Activated CD4-positive, alpha-beta T cell treated with anti-CD3 and anti-CD28 coated beads, Interleukin-2, amount 10 ng/mL, durations not matched to agents 7 days and 5 days (primary cell): ENCODE results near the gene CDHR4. TPM values are rescaled to one million over a fixed set of nuclear protein-coding genes. Genes with fewer than 3 reads are reported as not detected.
"Not testable (repeated sequence)": the region's sequence is repeated elsewhere in the genome, so short reads cannot be mapped to it uniquely, and the experiment has no call there.

Experiments
- CTCF ChIA-PET: fragments of 350-600 bp; sonication (Branson Sonifier 250); formaldehyde crosslinking; loops from one replicate; lab custom pipeline; 2021; ENCODE audit warnings: antibody characterized with exemption; lab: Charles Lee
- POLR2A ChIA-PET: fragments of 350-600 bp; sonication (Branson Sonifier 250); formaldehyde crosslinking; loops from one replicate; lab custom pipeline; 2021; ENCODE audit warnings: antibody characterized with exemption; lab: Charles Lee
- DNase-seq: peaks from one replicate; pipeline ENCODE4 v3.0.0-alpha.2; 2020
- H3K27ac Mint-ChIP-seq: one replicate; pipeline ENCODE4 v1.8.0; 2021; ENCODE audit warnings: mild to moderate bottlenecking, moderate library complexity, mixed read lengths
- H3K27me3 Mint-ChIP-seq: one replicate; pipeline ENCODE4 v1.8.0; 2021; ENCODE audit warnings: mixed read lengths
- H3K36me3 Mint-ChIP-seq: one replicate; pipeline ENCODE4 v1.8.0; 2021; ENCODE audit warnings: low read depth, mixed read lengths
- H3K4me1 Mint-ChIP-seq: one replicate; pipeline ENCODE4 v1.8.0; 2021; ENCODE audit warnings: mixed read lengths
- H3K4me3 Mint-ChIP-seq: one replicate; pipeline ENCODE4 v1.8.0; 2021; ENCODE audit warnings: mild to moderate bottlenecking, moderate library complexity, mixed read lengths
- H3K9me3 Mint-ChIP-seq: one replicate; pipeline ENCODE4 v1.8.0; 2021; ENCODE audit warnings: mixed read lengths
- total RNA-seq, 2 experiments: library from RNA; stranded (reverse); gene quantifications; one replicate each; pipeline ENCODE4 v1.2.3, GENCODE V29; 2021

Gene CDHR4
- total RNA-seq, 2 experiments from 2014 or later, result 0.08 TPM; not detected in 1

GRCh38 chr3:49771340-49771938, 28.2 kb downstream of the CDHR4 start:
- peaks cover 13% of the 10 kb centered on the region for H3K36me3 Mint-ChIP-seq
- H3K9me3 Mint-ChIP-seq, result no peaks in the 10 kb centered on the region
- H3K27me3 Mint-ChIP-seq, result no peaks in the 10 kb centered on the region
- POLR2A ChIA-PET, result no interaction called here
- no peak for DNase-seq
- CTCF ChIA-PET, result interaction anchor here (0.5 to 1.2 kb wide), 4 partner anchors 41 to 1054 kb away, joined by 3 to 5 read pairs (median 4); no protein-coding TSS in a partner anchor
- H3K4me3 Mint-ChIP-seq, result no peak overlapping the region
- H3K4me1 Mint-ChIP-seq, result peaks cover 8% of the 10 kb centered on the region
- H3K27ac Mint-ChIP-seq, result no peak overlapping the region

DNA sequence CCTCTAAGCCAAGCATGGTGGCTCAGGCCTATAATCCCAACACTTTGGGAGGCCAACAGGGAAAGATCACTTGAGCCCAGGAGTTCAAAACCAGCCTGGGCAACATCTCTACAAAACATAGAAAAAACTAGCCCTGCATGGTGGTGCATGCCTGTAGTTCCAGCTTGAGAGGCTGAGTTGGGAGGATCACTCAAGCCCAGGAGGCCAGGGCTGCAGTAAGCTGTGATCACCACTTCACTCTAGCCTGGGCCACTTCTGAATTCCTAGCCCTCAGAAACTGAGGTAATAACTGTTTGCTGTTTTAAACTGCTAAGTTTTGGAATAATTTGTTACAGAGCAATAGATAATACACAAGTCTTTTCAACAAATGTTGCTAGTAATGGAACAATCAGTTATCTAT, 29.7 kb downstream of the CDHR4 start:
- ChIA-PET CTCF (interaction anchor here (1.2 kb wide), 1 partner anchor 42 kb away, joined by 4 read pairs; no protein-coding TSS in a partner anchor), POLR2A (no interaction called here)
- Mint-ChIP-seq H3K27me3 (no peaks in the 10 kb centered on the region), H3K4me1 (peaks cover 10% of the 10 kb centered on the region), H3K4me3 (no peak overlapping the region), H3K27ac (no peak overlapping the region), H3K36me3 (peaks cover 13% of the 10 kb centered on the region), H3K9me3 (no peaks in the 10 kb centered on the region)
- DNase-seq, result no peak

DNA sequence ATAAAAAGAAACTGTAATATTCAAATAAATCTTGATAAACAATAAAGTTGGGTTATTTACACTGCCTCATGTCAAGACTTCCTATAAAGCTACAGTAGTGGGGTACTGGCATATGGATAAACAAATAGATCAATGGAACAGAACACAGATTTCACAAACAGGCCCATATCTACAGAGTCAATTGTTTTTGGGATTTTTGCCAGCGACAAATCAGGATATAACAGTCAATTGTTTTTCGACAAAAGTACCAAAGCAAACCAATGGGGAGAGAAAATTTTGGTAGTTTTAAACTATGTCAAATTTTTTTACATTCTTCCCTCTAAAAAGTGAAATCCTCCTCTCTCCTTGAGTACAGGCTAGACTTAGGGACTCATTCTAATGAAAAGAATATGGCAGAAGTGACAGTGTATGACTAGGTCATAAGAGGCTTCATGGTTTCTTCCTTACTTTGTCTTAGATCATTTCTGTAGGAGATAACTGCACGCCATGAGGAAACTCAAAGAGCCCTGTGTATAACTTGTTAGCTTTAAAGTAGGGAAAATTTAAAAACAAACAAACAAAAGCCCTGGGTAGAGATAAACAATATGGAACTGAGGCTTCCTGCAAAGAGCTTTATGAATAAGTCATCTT, 30.3 kb downstream of the CDHR4 start:
- Mint-ChIP-seq H3K27me3 (no peaks in the 10 kb centered on the region), H3K4me3 (no peak overlapping the region), H3K9me3 (no peaks in the 10 kb centered on the region), H3K36me3 (peaks cover 13% of the 10 kb centered on the region), H3K4me1 (peaks cover 10% of the 10 kb centered on the region), H3K27ac (no peak overlapping the region)
- ChIA-PET CTCF (no interaction called here), POLR2A (no interaction called here)
- DNase-seq, result no peak

DNA sequence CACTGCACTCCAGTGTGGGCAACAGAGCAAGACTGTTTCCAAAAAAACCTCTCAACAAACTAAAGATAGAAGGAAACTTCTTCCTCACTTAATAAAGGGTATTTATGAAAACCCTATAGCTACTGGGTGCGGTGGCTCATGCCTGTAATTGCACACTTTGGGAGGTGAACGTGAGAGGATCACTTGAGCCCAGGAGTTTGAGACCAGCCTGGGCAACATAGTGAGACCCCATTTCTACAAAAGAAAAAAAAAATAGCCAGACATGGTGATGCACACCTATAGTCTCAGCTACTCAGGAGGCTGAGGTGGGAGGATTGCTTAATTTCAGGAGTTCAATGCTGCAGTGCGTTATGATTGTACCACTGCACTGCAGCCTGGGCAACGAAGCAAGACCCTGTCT, 35.7 kb downstream of the CDHR4 start:
- DNase-seq, result no peak
- POLR2A ChIA-PET, result interaction anchor here (0.6 kb wide), 1 partner anchor 10 kb away, joined by 3 read pairs; no protein-coding TSS in a partner anchor
- Mint-ChIP-seq H3K36me3 (peaks cover 3% of the 10 kb centered on the region), H3K27ac (no peak overlapping the region), H3K4me3 (no peak overlapping the region), H3K9me3 (no peaks in the 10 kb centered on the region), H3K4me1 (peaks cover 4% of the 10 kb centered on the region), H3K27me3 (no peaks in the 10 kb centered on the region)
- CTCF ChIA-PET, result no interaction called here

- Mint-ChIP-seq H3K9me3 (no peaks in the 10 kb centered on the region), H3K27ac (no peak overlapping the region), H3K4me1 (peaks cover 6% of the 10 kb centered on the region), H3K36me3 (no peaks in the 10 kb centered on the region), H3K27me3 (no peaks in the 10 kb centered on the region), H3K4me3 (no peak overlapping the region)
- ChIA-PET POLR2A (interaction anchor here (0.7 kb wide), 1 partner anchor 344 kb away, joined by 3 read pairs; no protein-coding TSS in a partner anchor), CTCF (no interaction called here)
- DNase-seq, result no peak
Observed at GRCh38 chr3:49761661-49762060, 38.0 kb downstream of the CDHR4 start.

GRCh38 chr3:49759226-49759625, 40.4 kb downstream of the CDHR4 start:
- Mint-ChIP-seq H3K4me3 (no peak overlapping the region), H3K36me3 (no peaks in the 10 kb centered on the region), H3K4me1 (peaks cover 2% of the 10 kb centered on the region), H3K9me3 (no peaks in the 10 kb centered on the region), H3K27ac (no peak overlapping the region), H3K27me3 (no peaks in the 10 kb centered on the region)
- CTCF ChIA-PET, result no interaction called here
- DNase-seq, result no peak
- POLR2A ChIA-PET, result no interaction called here

GRCh38 chr3:49757197-49757596, 42.5 kb downstream of the CDHR4 start:
- ChIA-PET POLR2A (no interaction called here), CTCF (interaction anchor here (0.5 to 1.3 kb wide), 2 partner anchors 82 to 314 kb away, joined by 3 read pairs; no protein-coding TSS in a partner anchor)
- Mint-ChIP-seq H3K27ac (no peak overlapping the region), H3K36me3 (peaks cover 3% of the 10 kb centered on the region), H3K4me1 (peaks cover 2% of the 10 kb centered on the region), H3K27me3 (no peaks in the 10 kb centered on the region), H3K9me3 (no peaks in the 10 kb centered on the region), H3K4me3 (no peak overlapping the region)
- no peak for DNase-seq

DNA sequence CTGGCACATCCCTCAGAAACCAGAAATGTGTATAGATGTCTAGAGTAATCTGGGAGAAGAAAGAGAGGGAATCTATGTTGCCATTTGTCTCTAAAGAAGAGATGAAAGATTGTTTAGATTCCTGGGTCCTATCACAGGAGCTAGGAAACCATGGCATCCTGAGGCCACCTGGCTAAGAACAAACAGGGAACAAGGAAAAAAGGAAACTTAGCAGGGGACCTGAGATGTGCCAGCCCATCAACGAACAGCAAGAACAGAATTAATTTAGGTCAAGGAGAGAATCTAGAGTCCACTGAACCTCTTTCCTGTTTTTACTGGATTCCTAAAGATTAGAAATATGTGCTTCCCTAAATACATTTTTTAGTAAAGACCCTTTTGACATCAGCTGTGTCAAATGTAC, 43.6 kb downstream of the CDHR4 start:
- DNase-seq, result no peak
- Mint-ChIP-seq H3K4me3 (no peak overlapping the region), H3K36me3 (peaks cover 3% of the 10 kb centered on the region), H3K9me3 (no peaks in the 10 kb centered on the region), H3K27ac (no peak overlapping the region), H3K4me1 (peaks cover 2% of the 10 kb centered on the region), H3K27me3 (no peaks in the 10 kb centered on the region)
- POLR2A ChIA-PET, result interaction anchor here (0.6 kb wide), 1 partner anchor 16 kb away, joined by 5 read pairs; no protein-coding TSS in a partner anchor
- CTCF ChIA-PET, result interaction anchor here (0.6 kb wide), 1 partner anchor 46 kb away, joined by 3 read pairs; no protein-coding TSS in a partner anchor

DNA sequence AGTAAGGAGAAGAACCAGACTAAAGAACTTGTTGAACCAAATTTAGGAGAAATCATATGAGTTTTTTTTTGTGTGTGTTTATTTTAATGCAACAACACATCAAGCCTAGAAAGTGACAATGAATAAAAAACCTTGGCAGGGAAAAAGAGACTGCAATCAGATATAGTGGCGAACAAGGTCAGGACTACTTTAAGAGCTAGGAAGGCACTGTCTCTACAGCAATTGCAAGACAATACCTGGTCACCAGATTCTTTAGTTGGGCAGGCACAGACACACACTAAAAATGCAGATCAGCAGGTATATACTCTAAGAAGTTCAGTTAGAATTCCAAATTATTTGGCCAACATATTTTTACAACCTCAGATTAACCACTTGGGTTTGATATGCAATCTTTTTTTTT, 45.1 kb downstream of the CDHR4 start:
- ChIA-PET POLR2A (no interaction called here), CTCF (interaction anchor here (0.6 kb wide), 1 partner anchor 14 kb away, joined by 4 read pairs; no protein-coding TSS in a partner anchor)
- Mint-ChIP-seq H3K4me1 (peaks cover 2% of the 10 kb centered on the region), H3K27ac (no peak overlapping the region), H3K27me3 (no peaks in the 10 kb centered on the region), H3K36me3 (peaks cover 3% of the 10 kb centered on the region), H3K4me3 (no peak overlapping the region), H3K9me3 (no peaks in the 10 kb centered on the region)
- no peak for DNase-seq

DNA sequence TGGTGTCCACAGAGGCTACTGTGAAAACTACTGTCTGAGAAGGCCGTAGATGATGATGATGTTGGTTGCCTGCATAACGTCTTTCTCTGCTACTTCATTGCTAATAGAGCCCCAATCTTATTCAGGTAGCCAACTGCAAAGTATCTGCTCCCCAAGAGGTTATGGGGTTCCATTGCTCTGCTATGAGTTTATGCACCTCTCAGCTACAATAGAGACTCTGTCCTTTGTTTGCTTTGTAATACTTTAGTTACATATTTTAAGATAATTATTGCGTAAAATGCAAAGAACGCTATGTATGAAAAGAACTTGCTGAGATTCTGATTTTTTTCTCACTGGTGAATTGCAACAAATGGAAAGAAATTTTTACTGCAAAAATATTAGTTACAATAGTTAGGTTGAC, 48.2 kb downstream of the CDHR4 start:
- H3K4me1 Mint-ChIP-seq, result no peaks in the 10 kb centered on the region
- H3K36me3 Mint-ChIP-seq, result peaks cover 5% of the 10 kb centered on the region
- no peak overlapping the region for H3K4me3 Mint-ChIP-seq
- ChIA-PET CTCF (no interaction called here), POLR2A (no interaction called here)
- no peaks in the 10 kb centered on the region for H3K27me3 Mint-ChIP-seq
- DNase-seq, result no peak
- H3K9me3 Mint-ChIP-seq, result no peaks in the 10 kb centered on the region
- H3K27ac Mint-ChIP-seq, result no peak overlapping the region

DNA sequence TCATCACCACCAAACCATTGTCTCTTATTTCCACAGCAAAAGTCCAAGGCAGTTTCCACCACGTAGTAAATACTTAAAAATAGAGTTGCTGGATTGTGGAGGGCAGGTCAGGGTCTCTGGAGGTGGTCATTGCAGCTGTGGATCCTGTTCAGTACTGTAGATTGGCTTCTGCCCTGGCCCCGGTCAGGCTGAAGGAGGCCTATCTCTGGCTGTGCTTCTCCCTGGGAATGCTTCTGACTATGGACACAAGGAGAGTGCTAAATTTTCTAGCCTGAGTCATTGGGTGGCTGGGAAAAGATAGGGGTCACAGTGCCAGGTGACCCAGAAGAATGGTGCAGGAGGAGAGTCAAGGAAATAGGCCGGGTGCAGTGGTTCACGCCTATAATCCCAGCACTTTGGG, 49.6 kb downstream of the CDHR4 start:
- ChIA-PET CTCF (interaction anchor here (1.6 kb wide), 1 partner anchor 211 kb away, joined by 4 read pairs; no protein-coding TSS in a partner anchor), POLR2A (no interaction called here)
- H3K4me1 Mint-ChIP-seq, result no peaks in the 10 kb centered on the region
- DNase-seq, result no peak
- no peak overlapping the region for H3K4me3 Mint-ChIP-seq
- H3K27me3 Mint-ChIP-seq, result no peaks in the 10 kb centered on the region
- H3K36me3 Mint-ChIP-seq, result peaks cover 5% of the 10 kb centered on the region
- H3K9me3 Mint-ChIP-seq, result no peaks in the 10 kb centered on the region
- H3K27ac Mint-ChIP-seq, result no peak overlapping the region

GRCh38 chr3:49748874-49749273, 50.8 kb downstream of the CDHR4 start:
- POLR2A ChIA-PET, H3K27me3 Mint-ChIP-seq, H3K4me1 Mint-ChIP-seq, DNase-seq, H3K36me3 Mint-ChIP-seq, H3K27ac Mint-ChIP-seq, H3K4me3 Mint-ChIP-seq, H3K9me3 Mint-ChIP-seq: not testable (repeated sequence)
- CTCF ChIA-PET, result interaction anchor here (1.6 kb wide), 1 partner anchor 209 kb away, joined by 4 read pairs; no protein-coding TSS in a partner anchor

DNA sequence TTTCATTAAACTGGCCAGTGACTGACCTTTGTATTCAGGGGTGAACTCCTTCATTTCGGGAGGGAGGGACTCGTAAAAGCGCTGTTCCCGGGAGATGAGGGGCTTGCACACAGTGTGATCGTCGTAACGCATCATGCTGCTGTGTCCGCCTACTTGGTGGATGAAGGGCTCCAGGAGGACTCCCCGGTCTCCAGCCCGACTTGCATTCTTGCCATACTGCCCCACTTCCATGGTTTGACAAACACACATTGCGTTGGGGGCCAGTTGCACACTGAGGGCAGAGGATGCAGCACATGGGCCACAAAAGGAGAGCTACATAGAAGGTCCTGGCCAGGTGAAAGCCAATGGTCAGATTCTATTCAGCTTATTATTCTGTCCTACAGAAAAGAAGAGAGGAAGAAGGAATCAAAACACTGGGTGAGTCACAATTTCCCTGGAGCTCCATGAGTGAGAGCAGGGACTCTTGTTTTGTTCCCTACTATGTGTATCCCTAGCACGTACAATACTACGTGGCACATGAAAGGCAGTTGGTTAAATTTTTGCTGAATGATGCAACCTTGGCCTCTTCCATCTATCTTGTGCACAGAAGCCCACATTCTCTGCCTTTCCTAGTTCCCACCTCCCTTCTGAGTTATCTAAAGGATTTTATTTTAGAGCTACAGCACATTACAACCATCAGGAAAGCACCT, 51.7 kb downstream of the CDHR4 start:
- Mint-ChIP-seq H3K27me3 (no peaks in the 10 kb centered on the region), H3K4me1 (no peaks in the 10 kb centered on the region), H3K36me3 (peaks cover 6% of the 10 kb centered on the region), H3K27ac (no peak overlapping the region), H3K4me3 (no peak overlapping the region), H3K9me3 (no peaks in the 10 kb centered on the region)
- DNase-seq, result no peak
- ChIA-PET CTCF (no interaction called here), POLR2A (interaction anchor here (0.7 kb wide), 1 partner anchor 67 kb away, joined by 3 read pairs; no protein-coding TSS in a partner anchor)
